H1 (cell line): Measurements from ENCODE around the gene SERPINA12. TPM values are rescaled to one million over a fixed set of nuclear protein-coding genes. Genes with fewer than 3 reads are reported as not detected.
A peak's percentile ranks its signal among the peaks of the same experiment; 100 is the strongest.

Source experiments
- ASH2L ChIP-seq: fragments of 200-600, 300-600 bp; sonication (generic); IDR thresholded peaks from one replicate; pipeline ENCODE4 v1.7.1; 2017; ENCODE audit warnings: low read length
- BACH1 ChIP-seq: IDR thresholded peaks from 2 replicates; pipeline ENCODE4 v1.6.1; 2012; ENCODE audit warnings: low read length, improper control_type of control experiment
- CBX5 ChIP-seq: fragments of 300-800, 300-1000 bp; sonication (generic); IDR thresholded peaks from 2 replicates; pipeline ENCODE4 v1.7.1; 2016; ENCODE audit warnings: antibody characterized with exemption, low read length, low read depth
- CHD2 ChIP-seq: IDR thresholded peaks from 2 replicates; pipeline ENCODE4 v1.6.1; 2012; ENCODE audit warnings: low read length, improper control_type of control experiment
- CTCF ChIP-seq, 3 experiments: IDR thresholded peaks; 1 replicate in 2 of 3; 2 replicates in 1 of 3; pipeline versions ENCODE4 v1.5.1 to v1.6.1; 2011; ENCODE audit warnings: low read length in 3 of 3, mild to moderate bottlenecking in 3 of 3, inconsistent platforms in 2 of 3, low read depth in 1 of 3, moderate library complexity in 1 of 3; ENCODE audit not compliant: insufficient read depth in 1 of 3; ENCODE audit errors: control extremely low read depth in 1 of 3
- JUND ChIP-seq: IDR thresholded peaks from 2 replicates; pipeline ENCODE4 v1.6.1; 2011; ENCODE audit warnings: mild to moderate bottlenecking, improper control_type of control experiment, low read length
- NANOG ChIP-seq: IDR thresholded peaks from 2 replicates; pipeline ENCODE4 v1.6.1; 2011; ENCODE audit warnings: low read length, low read depth, mild to moderate bottlenecking, inconsistent platforms; ENCODE audit not compliant: insufficient read depth, poor library complexity, severe bottlenecking
- PHF8 ChIP-seq: fragments of 200-600 bp; sonication (generic); conservative IDR thresholded peaks from 2 replicates; pipeline ENCODE4 v1.7.1; 2012; ENCODE audit warnings: low read depth, mild to moderate bottlenecking, inconsistent platforms, low read length, moderate library complexity
- RAD21 ChIP-seq, 2 experiments: IDR thresholded peaks in 1 of 2; conservative IDR thresholded peaks in 1 of 2; 2 replicates each; pipeline ENCODE4 v1.6.1; 2011; ENCODE audit warnings: low read depth in 2 of 2, low read length in 2 of 2, improper control_type of control experiment in 1 of 2, inconsistent platforms in 1 of 2, mild to moderate bottlenecking in 1 of 2, moderate library complexity in 1 of 2
- RFX5 ChIP-seq: IDR thresholded peaks from 2 replicates; pipeline ENCODE4 v1.6.1; 2011; ENCODE audit warnings: low read depth, low read length, improper control_type of control experiment, borderline replicate concordance
- SAP30 ChIP-seq: fragments of 300-600 bp; sonication (generic); IDR thresholded peaks from 2 replicates; pipeline ENCODE4 v1.7.1; 2012; ENCODE audit warnings: low read length, moderate library complexity, mild to moderate bottlenecking, inconsistent platforms; ENCODE audit not compliant: insufficient read depth, insufficient replicate concordance
- SIN3A ChIP-seq, 2 experiments: IDR thresholded peaks in 1 of 2; conservative IDR thresholded peaks in 1 of 2; 2 replicates each; pipeline ENCODE4 v1.6.1; 2011 to 2012; ENCODE audit warnings: low read length in 2 of 2, improper control_type of control experiment in 1 of 2, low read depth in 1 of 2, mild to moderate bottlenecking in 1 of 2
- SP2 ChIP-seq: IDR thresholded peaks from 2 replicates; pipeline ENCODE4 v1.6.1; 2012; ENCODE audit warnings: mild to moderate bottlenecking, low read length, inconsistent platforms
- SUZ12 ChIP-seq: fragments of 200-600 bp; sonication (generic); IDR thresholded peaks from 2 replicates; pipeline ENCODE4 v1.6.1; 2012; ENCODE audit warnings: mild to moderate bottlenecking, inconsistent platforms, low read length, moderate library complexity, mixed read lengths
- TAF1 ChIP-seq: IDR thresholded peaks from 2 replicates; pipeline ENCODE4 v1.6.1; 2011; ENCODE audit warnings: mild to moderate bottlenecking, low read depth, low read length
- TCF12 ChIP-seq: IDR thresholded peaks from 2 replicates; pipeline ENCODE4 v1.6.1; 2011; ENCODE audit warnings: low read depth, mild to moderate bottlenecking, low read length
- polyA plus RNA-seq, 7 experiments: library from polyadenylated mRNA; depleted of rRNA in 3 of 7; stranded (reverse) in 5 of 7; unstranded in 2 of 7; fragments of >200 nt in 5 of 7; fragments of 200-250 nt in 2 of 7; gene quantifications; 1 replicate in 5 of 7; 2 replicates in 1 of 7; 4 replicates in 1 of 7; pipeline versions ENCODE4 v1.2.1 to v1.2.3, GENCODE V29; 2011 to 2013; ENCODE audit warnings: missing spikeins in 2 of 7, mixed read lengths in 2 of 7
- total RNA-seq: library from RNA; stranded (reverse); fragmentation: NEBNext Ultra II Directional; extraction: Animal tissue kit (Norgen Biotek cat#: 25700); gene quantifications from 2 replicates; pipeline ENCODE4 v1.2.1, GENCODE V29; 2021

SERPINA12 gene
- total and polyA plus RNA-seq, 2 of the 8 experiments (the other 6 are each of a cell fraction or from before 2014, with no cell fraction given): not detected

- TF ChIP-seq TCF12 (no peak), ASH2L (no peak), TAF1 (no peak), PHF8 (no peak), SUZ12 (no peak), SAP30 (no peak), NANOG (no peak), RAD21 (IDR thresholded peaks at IDR 0.05 in 1 of 2, conservative IDR thresholded peaks at IDR 0.05 in 1 of 2; ENCODE audit: low read depth in 2 of 2, low read length in 2 of 2) (peak; percentile 85 to 90), SP2 (no peak), SIN3A (conservative IDR thresholded peaks at IDR 0.05 in 1 of 2, IDR thresholded peaks at IDR 0.05 in 1 of 2; ENCODE audit: low read depth in 1 of 2, low read length in 2 of 2) (no peak), BACH1 (no peak), CBX5 (no peak), CHD2 (no peak), JUND (no peak), CTCF (IDR thresholded peaks at IDR 0.05; ENCODE audit: control extremely low read depth in 1 of 3, insufficient read depth in 1 of 3, low read depth in 1 of 3, low read length in 3 of 3) (peak; percentile 78 to 90 (median 86)), RFX5 (no peak)
These were observed 40.0 kb upstream of the SERPINA12 start (continued) for GRCh38 chr14:94548999-94549985.
